Stimulated activated naive B cell treated with anti-CD40 and anti-IgM and Interleukin-4, amounts not matched to agents 10 μg/mL and 1 μg/mL and 100 μg/mL, for 72 hours (primary cell): ENCODE data around the gene SIK3.
"Not testable (repeated sequence)": the region's sequence is repeated elsewhere in the genome, so short reads cannot be mapped to it uniquely, and the experiment has no call there.

Experiments used
- ATAC-seq, 2 donors: fragments of 150-1000 bp; cut with Tn5 transposase; replicated peaks; 2 replicates each; pipeline ENCODE4 v1.10.0; 2021; ENCODE audit warnings: moderate library complexity in 1 of 2
- DNase-seq: peaks from one replicate; pipeline ENCODE4 v3.0.0; 2021
- H3K27ac Mint-ChIP-seq: one replicate; pipeline ENCODE4 v1.8.0; 2022; ENCODE audit warnings: mild to moderate bottlenecking, mixed read lengths
- H3K27me3 Mint-ChIP-seq, 2 donors: one replicate each; pipeline ENCODE4 v1.8.0; 2022; ENCODE audit warnings: mixed read lengths in 2 of 2
- H3K36me3 Mint-ChIP-seq, 2 donors: one replicate each; pipeline ENCODE4 v1.8.0; 2022; ENCODE audit warnings: mixed read lengths in 2 of 2, mild to moderate bottlenecking in 1 of 2
- H3K4me1 Mint-ChIP-seq, 2 donors: one replicate each; pipeline ENCODE4 v1.8.0; 2022; ENCODE audit warnings: mixed read lengths in 2 of 2, mild to moderate bottlenecking in 1 of 2
- H3K4me3 Mint-ChIP-seq, 2 donors: one replicate each; pipeline ENCODE4 v1.8.0; 2022; ENCODE audit warnings: mild to moderate bottlenecking in 2 of 2, mixed read lengths in 2 of 2, moderate library complexity in 1 of 2
- H3K9me3 Mint-ChIP-seq, 2 donors: one replicate each; pipeline ENCODE4 v1.8.0; 2022; ENCODE audit warnings: mixed read lengths in 2 of 2, mild to moderate bottlenecking in 1 of 2

The SIK3 gene

GRCh38 chr11:117037279-117037974, 60.8 kb downstream of the SIK3 start:
- peaks cover 1 to 4% of the 10 kb centered on the region in 2 donors for H3K36me3 Mint-ChIP-seq
- no peaks in the 10 kb centered on the region for H3K9me3 Mint-ChIP-seq
- peaks cover 39 to 64% of the 10 kb centered on the region in 2 donors for H3K4me1 Mint-ChIP-seq
- H3K4me3 Mint-ChIP-seq: no peak overlapping the region
- no peak overlapping the region for H3K27ac Mint-ChIP-seq
- no peak for DNase-seq
- H3K27me3 Mint-ChIP-seq: no peaks in the 10 kb centered on the region
- no peak for ATAC-seq

GRCh38 chr11:117034901-117035300, 63.3 kb downstream of the SIK3 start:
- Mint-ChIP-seq H3K27me3 (no peaks in the 10 kb centered on the region), H3K9me3 (no peaks in the 10 kb centered on the region), H3K4me1 (peaks cover 26 to 49% of the 10 kb centered on the region in 2 donors), H3K36me3 (peaks cover 1 to 7% of the 10 kb centered on the region in 2 donors), H3K4me3 (no peak overlapping the region), H3K27ac (no peak overlapping the region)
- DNase-seq: no peak
- no peak for ATAC-seq

DNA sequence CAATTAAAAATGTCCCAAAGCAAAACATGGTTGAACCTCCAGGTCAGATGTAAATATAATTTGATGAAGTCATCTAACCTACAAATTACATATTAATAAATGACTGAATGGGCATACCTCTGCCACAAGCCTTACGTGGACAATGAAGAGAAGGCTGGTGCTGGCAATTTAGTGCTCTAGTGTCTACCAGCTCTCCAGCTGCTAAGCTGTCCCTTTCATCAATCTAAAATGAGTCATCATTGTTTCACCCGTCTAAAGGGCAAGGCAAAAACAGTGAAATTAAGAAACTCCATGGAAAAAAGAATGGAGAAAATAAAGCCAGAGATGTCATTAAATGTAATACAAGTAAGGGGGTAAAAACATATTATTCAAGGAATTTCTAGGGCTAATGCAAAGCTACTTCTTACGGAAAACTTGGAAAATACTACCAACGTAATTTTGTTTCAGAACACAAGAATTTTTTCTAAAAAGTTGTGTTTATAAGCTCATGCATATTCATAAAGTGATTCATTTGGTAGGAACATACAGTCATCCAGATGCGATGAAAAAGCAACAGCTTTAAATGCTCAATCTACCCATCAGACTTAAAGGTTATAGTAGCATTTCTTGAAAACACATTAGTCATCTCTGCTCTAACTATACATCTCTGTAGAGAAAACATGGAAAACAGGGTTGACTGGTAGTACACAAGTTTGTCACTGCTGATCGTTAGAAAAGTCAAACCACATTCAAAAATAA, 71.5 kb downstream of the SIK3 start:
- H3K36me3 Mint-ChIP-seq: peaks cover 0 to 9% of the 10 kb centered on the region in 2 donors
- peak overlapping the region; percentile 88 for H3K27ac Mint-ChIP-seq
- ATAC-seq (peak; percentile 84 to 86), DNase-seq (no peak)
- H3K4me3 Mint-ChIP-seq: peak overlapping the region in 1 of 2 donors; percentile 61
- H3K4me1 Mint-ChIP-seq: peaks cover 43 to 76% of the 10 kb centered on the region in 2 donors
- H3K9me3 Mint-ChIP-seq: no peaks in the 10 kb centered on the region
- H3K27me3 Mint-ChIP-seq: no peaks in the 10 kb centered on the region

DNA sequence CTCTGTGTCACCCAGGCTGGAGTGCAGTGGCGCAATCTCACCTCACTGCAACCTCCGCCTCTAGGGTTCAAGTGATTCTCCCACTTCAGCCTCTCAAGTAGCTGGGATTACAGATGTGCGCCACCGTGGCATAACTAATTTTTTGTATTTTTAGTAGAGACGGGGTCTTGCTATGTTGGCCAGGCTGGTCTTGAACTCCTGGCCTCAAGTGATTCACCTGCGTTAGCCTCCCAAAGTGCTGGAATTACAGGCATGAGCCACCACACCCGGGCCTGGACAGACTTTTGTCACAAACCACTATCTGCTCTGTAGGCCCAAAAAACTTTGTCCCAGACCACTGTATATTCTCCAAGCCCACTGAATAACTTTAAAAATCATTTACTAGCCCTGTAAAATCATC, 74.5 kb downstream of the SIK3 start:
- Mint-ChIP-seq H3K27ac (peak overlapping the region; percentile 31), H3K4me3 (peak overlapping the region in 1 of 2 donors; percentile 60)
- not testable (repeated sequence) for H3K9me3 Mint-ChIP-seq

DNA sequence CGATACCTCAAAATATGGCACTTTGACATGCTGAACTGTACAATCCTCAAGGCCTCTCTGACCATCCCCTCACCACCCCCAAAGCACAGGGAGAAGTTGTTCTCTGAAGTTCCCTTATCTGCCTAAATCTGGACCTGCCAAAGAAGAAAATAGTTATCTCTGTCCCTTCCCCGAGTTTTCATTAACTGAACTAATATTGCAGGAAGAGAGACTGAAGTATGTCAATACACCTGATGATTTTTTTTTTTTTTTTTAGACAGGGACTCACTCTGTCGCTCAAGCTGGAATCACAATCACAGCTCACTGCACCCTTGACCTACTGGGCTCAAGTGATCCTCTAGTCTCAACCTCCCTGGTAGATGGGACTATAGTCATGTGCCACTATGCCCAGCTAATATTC, 75.0 kb downstream of the SIK3 start:
- Mint-ChIP-seq H3K4me3 (no peak overlapping the region), H3K27me3 (no peaks in the 10 kb centered on the region), H3K4me1 (peaks cover 56 to 92% of the 10 kb centered on the region in 2 donors), H3K36me3 (peaks cover 0 to 6% of the 10 kb centered on the region in 2 donors), H3K9me3 (no peaks in the 10 kb centered on the region), H3K27ac (peak overlapping the region; percentile 3)
- no peak for ATAC-seq
- DNase-seq: no peak

More for the DNA sequence above, 74.5 kb downstream of the SIK3 start:
- H3K4me1 Mint-ChIP-seq: peaks cover 58 to 92% of the 10 kb centered on the region in 2 donors
- not testable (repeated sequence) for DNase-seq, H3K36me3 Mint-ChIP-seq, H3K27me3 Mint-ChIP-seq, ATAC-seq

- Mint-ChIP-seq H3K27ac (peak overlapping the region; percentile 15), H3K4me1 (peaks cover 55 to 88% of the 10 kb centered on the region in 2 donors), H3K36me3 (peaks cover 0 to 7% of the 10 kb centered on the region in 2 donors), H3K4me3 (no peak overlapping the region), H3K27me3 (no peaks in the 10 kb centered on the region), H3K9me3 (no peaks in the 10 kb centered on the region)
- no peak for DNase-seq
- ATAC-seq: no peak
Observed at GRCh38 chr11:117022526-117022925, 75.7 kb downstream of the SIK3 start.

DNA sequence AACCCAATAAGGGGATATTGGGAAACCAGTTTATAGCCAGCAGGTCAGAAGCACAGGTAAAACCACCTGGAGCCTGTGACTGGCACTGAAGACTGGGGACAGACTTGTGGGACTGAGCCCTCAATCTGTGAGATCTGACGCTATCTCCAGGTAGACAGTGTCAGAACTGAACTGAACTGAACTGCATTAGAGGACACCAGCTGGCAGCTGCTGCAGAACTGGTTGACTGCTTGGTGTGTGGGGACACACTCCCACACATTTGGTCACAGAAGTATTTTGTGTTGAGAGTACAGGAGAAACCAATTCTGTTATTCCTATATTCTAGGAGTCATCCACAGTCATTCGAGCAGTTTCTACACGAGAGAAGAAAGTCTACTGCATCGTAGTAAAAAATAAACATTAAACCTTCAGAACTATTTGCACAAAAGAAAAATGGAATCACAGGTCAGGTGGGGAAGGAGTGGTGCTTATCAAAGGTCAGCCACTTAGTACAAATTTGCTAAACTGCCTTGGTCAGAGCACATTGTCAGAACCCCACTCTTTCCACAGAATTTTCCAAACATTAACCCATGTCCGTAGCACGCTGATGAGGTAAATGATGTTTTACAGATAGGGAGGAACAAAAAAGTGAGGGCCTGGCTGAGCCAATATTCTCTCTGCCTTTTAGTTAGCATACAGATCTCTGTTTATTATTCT, 77.2 kb downstream of the SIK3 start:
- H3K9me3 Mint-ChIP-seq: no peaks in the 10 kb centered on the region
- no peaks in the 10 kb centered on the region for H3K27me3 Mint-ChIP-seq
- ATAC-seq (peak; percentile 60 to 72), DNase-seq (peak; percentile 28)
- peak overlapping the region; percentile 53 to 71 for H3K4me3 Mint-ChIP-seq
- peaks cover 49 to 75% of the 10 kb centered on the region in 2 donors for H3K4me1 Mint-ChIP-seq
- peak overlapping the region; percentile 80 for H3K27ac Mint-ChIP-seq
- peaks cover 2 to 7% of the 10 kb centered on the region in 2 donors for H3K36me3 Mint-ChIP-seq

DNA sequence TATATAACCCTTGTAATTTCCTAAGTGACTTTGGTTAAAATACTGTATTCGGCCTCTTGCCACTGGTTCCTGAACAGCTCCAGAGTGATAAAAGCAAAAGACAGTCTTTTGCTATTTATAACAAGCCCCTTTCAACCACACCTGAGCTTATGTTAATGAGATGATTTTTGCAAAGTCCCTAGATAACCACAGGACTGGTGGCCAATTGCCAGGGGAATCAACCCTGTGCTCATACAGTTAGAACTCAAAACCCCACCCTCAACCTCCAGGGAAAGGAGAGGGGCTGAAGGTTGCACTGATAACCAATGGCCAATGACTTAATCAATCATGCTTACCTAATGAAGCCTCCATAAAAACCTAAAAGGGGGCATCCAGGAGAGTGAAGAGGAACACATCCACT, 77.9 kb downstream of the SIK3 start:
- peak; percentile 91 to 94 for ATAC-seq
- Mint-ChIP-seq H3K9me3 (no peaks in the 10 kb centered on the region), H3K4me1 (peaks cover 47 to 67% of the 10 kb centered on the region in 2 donors)

DNA sequence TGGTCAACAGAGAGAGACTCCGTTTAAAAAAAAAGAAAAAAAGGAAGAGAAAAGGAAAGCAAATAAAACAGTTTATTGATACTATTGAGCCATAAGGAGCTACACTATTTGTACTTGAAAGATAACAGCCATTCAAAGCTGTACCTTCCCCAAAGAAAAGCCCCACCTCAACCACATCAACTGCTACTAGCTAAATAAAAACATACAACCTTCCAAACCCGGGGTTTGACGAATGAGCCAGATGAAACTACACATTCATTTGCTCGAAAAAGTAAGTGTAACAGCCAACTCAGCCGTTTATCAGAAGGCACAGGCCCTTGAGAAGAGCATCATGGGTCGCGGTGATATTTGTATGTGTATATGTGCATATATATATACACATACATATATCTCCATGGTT, 78.4 kb downstream of the SIK3 start:
- DNase-seq (no peak), ATAC-seq (peak; percentile 17 to 36)
- no peaks in the 10 kb centered on the region for H3K9me3 Mint-ChIP-seq
- peaks cover 2 to 7% of the 10 kb centered on the region in 2 donors for H3K36me3 Mint-ChIP-seq
- peak overlapping the region; percentile 69 to 71 for H3K4me3 Mint-ChIP-seq
- H3K4me1 Mint-ChIP-seq: peaks cover 43 to 63% of the 10 kb centered on the region in 2 donors
- peak overlapping the region; percentile 80 for H3K27ac Mint-ChIP-seq
- no peaks in the 10 kb centered on the region for H3K27me3 Mint-ChIP-seq

More for the DNA sequence above, 77.9 kb downstream of the SIK3 start:
- Mint-ChIP-seq H3K4me3 (peak overlapping the region; percentile 69 to 71), H3K27ac (peak overlapping the region; percentile 80), H3K27me3 (no peaks in the 10 kb centered on the region), H3K36me3 (peaks cover 2 to 7% of the 10 kb centered on the region in 2 donors)
- peak; percentile 68 for DNase-seq

- Mint-ChIP-seq H3K4me3 (no peak overlapping the region), H3K9me3 (no peaks in the 10 kb centered on the region), H3K4me1 (peaks cover 28 to 55% of the 10 kb centered on the region in 2 donors), H3K27ac (no peak overlapping the region), H3K36me3 (peaks cover 3 to 5% of the 10 kb centered on the region in 2 donors), H3K27me3 (no peaks in the 10 kb centered on the region)
- DNase-seq: no peak
- no peak for ATAC-seq
Observed at GRCh38 chr11:117017456-117017855, 80.8 kb downstream of the SIK3 start.

DNA sequence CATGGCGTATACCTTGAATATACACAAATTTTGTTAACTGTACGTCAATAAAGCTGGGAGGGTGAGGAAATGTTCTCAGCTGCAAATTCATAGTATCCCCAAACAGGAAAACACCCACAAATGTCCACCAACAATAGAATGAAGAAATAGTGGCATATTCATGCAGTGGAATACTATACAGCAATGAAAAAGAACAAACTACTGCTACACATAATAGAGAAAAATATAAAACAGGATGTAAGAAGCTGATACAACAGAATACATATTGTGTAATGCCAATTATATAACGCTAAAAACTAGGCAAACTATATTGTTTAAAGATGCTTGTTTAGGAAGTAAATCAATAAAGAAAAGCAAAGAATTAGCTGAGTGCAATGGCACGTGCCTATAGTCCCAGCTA, 81.5 kb downstream of the SIK3 start:
- H3K27ac Mint-ChIP-seq: peak overlapping the region; percentile 14
- H3K4me1 Mint-ChIP-seq: peaks cover 29 to 57% of the 10 kb centered on the region in 2 donors

DNA sequence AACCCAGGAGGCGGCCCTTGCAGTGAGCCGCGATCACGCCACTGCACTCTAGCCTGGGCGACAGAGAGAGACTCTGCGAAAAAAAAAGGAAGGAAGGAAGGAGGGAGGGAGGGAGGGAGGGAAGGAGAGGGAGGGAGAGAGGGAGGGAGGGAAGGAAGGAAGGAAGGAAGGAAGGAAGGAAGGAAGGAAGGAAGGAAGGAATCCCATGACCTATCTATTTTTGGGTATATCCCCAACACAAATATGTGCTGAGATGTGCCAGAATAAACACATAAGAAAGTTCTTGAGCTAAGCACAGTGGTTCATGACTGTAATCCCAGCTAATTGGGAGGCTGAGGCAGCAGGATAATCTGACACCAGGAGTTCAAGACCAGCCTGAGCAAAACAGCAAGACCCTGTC, 82.0 kb downstream of the SIK3 start:
- Mint-ChIP-seq H3K4me1 (peaks cover 27 to 57% of the 10 kb centered on the region in 2 donors), H3K4me3 (no peak overlapping the region), H3K27me3 (no peaks in the 10 kb centered on the region), H3K27ac (no peak overlapping the region), H3K9me3 (peaks cover 0 to 1% of the 10 kb centered on the region in 2 donors), H3K36me3 (peaks cover 4 to 6% of the 10 kb centered on the region in 2 donors)
- ATAC-seq (no peak), DNase-seq (no peak)

More for the DNA sequence above, 81.5 kb downstream of the SIK3 start:
- DNase-seq (no peak), ATAC-seq (no peak)
- H3K9me3 Mint-ChIP-seq: peaks cover 0 to 1% of the 10 kb centered on the region in 2 donors
- no peaks in the 10 kb centered on the region for H3K27me3 Mint-ChIP-seq
- H3K36me3 Mint-ChIP-seq: peaks cover 4 to 6% of the 10 kb centered on the region in 2 donors
- no peak overlapping the region for H3K4me3 Mint-ChIP-seq

DNA sequence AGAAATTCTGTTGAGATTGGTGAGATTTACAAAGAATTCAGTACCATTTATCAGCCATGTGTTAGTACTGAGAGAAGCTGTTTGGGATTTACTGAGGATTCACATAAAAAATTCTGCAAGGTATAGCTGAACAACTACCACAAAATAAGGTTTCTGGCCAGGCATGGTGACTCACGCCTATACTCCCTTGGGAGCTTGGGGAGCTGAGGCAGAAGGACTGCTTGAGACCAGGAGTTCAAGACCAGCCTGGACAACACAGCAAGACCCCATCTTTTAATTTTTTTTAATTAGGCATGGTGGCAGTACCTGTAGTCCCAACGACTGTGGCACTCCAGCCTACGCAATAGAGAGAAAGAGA, 86.7 kb downstream of the SIK3 start:
- Mint-ChIP-seq H3K27ac (peak overlapping the region; percentile 25), H3K4me3 (no peak overlapping the region), H3K9me3 (peaks cover 0 to 1% of the 10 kb centered on the region in 2 donors), H3K4me1 (peaks cover 18 to 52% of the 10 kb centered on the region in 2 donors), H3K27me3 (no peaks in the 10 kb centered on the region), H3K36me3 (peaks cover 1 to 3% of the 10 kb centered on the region in 2 donors)
- ATAC-seq: peak; percentile 33 to 42
- DNase-seq: no peak
